Glutamatergic neuron (in vitro differentiated cells): ENCODE results near the gene MPC1L. TPM values are rescaled to one million over a fixed set of nuclear protein-coding genes. Genes with fewer than 3 reads are reported as not detected.

ENCODE experiments used
- DNase-seq: peaks from one replicate; pipeline ENCODE4 v3.0.0; 2022
- H3K27ac Mint-ChIP-seq: one replicate; pipeline ENCODE4 v1.8.0; 2020; ENCODE audit warnings: mild to moderate bottlenecking, mixed read lengths, inconsistent platforms; ENCODE audit not compliant: unreplicated experiment
- H3K27me3 Mint-ChIP-seq: one replicate; pipeline ENCODE4 v1.8.0; 2020; ENCODE audit warnings: mild to moderate bottlenecking, moderate library complexity, mixed read lengths, inconsistent platforms; ENCODE audit not compliant: unreplicated experiment
- H3K36me3 Mint-ChIP-seq: one replicate; pipeline ENCODE4 v1.8.0; 2020; ENCODE audit warnings: mild to moderate bottlenecking, mixed read lengths, inconsistent platforms; ENCODE audit not compliant: unreplicated experiment
- H3K4me1 Mint-ChIP-seq: one replicate; pipeline ENCODE4 v1.8.0; 2020; ENCODE audit warnings: mild to moderate bottlenecking, low read depth, mixed read lengths, inconsistent platforms; ENCODE audit not compliant: unreplicated experiment
- H3K4me3 Mint-ChIP-seq: one replicate; pipeline ENCODE4 v1.8.0; 2020; ENCODE audit warnings: mild to moderate bottlenecking, mixed read lengths, inconsistent platforms; ENCODE audit not compliant: unreplicated experiment
- H3K9me3 Mint-ChIP-seq: one replicate; pipeline ENCODE4 v1.8.0; 2020; ENCODE audit warnings: mild to moderate bottlenecking, moderate library complexity, mixed read lengths, inconsistent platforms; ENCODE audit not compliant: unreplicated experiment
- total RNA-seq: library from RNA; stranded (reverse); fragmentation: NEBNext Ultra II Directional; extraction: Animal tissue kit (Norgen Biotek cat#: 25700); gene quantifications from one replicate; pipeline ENCODE4 v1.2.1, GENCODE V29; 2021; ENCODE audit not compliant: unreplicated experiment
- TF ChIP-seq, protein P1 (sequence below): fragments of 200-600 bp; sonication (generic); IDR thresholded peaks from one replicate; pipeline ENCODE4 v1.5.0; 2021; ENCODE audit not compliant: partially characterized antibody, unreplicated experiment

MPC1L gene
- total RNA-seq, 1 donor from 2014 or later: not detected

DNA sequence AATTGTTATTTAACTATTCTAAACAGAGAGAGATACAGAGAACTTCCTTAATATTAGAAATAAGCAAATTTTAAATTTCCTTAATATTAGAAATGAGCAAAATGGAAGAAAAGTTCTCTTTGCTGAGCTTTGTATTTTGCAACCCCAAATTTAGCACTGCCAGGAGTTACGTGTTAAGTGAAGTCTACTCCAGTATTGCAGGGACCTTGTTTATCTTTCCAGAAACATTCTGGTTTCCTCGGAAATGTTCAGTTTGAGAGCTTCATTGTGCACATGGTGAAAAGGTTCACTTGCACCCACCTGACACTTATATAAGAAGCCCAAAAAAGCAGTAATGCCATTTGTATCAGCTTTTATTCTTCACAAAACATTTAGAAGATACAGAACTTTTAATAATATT, 30.3 kb downstream of the MPC1L start:
- Mint-ChIP-seq H3K4me3 (no peak overlapping the region), H3K27me3 (no peaks in the 10 kb centered on the region), H3K9me3 (peaks cover 1% of the 10 kb centered on the region), H3K36me3 (no peaks in the 10 kb centered on the region), H3K27ac (no peak overlapping the region), H3K4me1 (peaks cover 3% of the 10 kb centered on the region)
- no peak for DNase-seq
- TF ChIP-seq, protein P1, sequence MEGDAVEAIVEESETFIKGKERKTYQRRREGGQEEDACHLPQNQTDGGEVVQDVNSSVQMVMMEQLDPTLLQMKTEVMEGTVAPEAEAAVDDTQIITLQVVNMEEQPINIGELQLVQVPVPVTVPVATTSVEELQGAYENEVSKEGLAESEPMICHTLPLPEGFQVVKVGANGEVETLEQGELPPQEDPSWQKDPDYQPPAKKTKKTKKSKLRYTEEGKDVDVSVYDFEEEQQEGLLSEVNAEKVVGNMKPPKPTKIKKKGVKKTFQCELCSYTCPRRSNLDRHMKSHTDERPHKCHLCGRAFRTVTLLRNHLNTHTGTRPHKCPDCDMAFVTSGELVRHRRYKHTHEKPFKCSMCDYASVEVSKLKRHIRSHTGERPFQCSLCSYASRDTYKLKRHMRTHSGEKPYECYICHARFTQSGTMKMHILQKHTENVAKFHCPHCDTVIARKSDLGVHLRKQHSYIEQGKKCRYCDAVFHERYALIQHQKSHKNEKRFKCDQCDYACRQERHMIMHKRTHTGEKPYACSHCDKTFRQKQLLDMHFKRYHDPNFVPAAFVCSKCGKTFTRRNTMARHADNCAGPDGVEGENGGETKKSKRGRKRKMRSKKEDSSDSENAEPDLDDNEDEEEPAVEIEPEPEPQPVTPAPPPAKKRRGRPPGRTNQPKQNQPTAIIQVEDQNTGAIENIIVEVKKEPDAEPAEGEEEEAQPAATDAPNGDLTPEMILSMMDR: no peak

DNA sequence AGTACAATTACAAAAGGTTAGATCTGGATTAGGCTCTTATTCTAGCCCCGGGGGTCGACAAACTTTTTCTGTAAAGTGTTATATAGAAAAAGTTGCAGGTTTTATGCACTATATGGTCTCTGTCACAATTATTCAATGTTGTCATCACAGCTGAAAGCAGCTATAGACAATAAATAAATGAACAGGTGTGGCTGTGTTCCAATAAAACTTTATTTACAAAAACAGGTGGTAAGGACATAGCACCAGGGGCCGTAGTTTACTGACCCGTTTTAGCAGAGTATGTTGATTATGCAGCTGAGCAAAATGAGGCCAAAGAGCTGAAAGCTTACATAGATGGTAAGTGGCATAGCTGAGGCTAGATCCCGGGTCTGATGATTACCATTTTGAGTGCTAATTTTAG, 37.2 kb downstream of the MPC1L start:
- Mint-ChIP-seq H3K36me3 (no peaks in the 10 kb centered on the region), H3K4me3 (no peak overlapping the region), H3K9me3 (no peaks in the 10 kb centered on the region), H3K27ac (no peak overlapping the region), H3K27me3 (no peaks in the 10 kb centered on the region), H3K4me1 (peaks cover under 1% of the 10 kb centered on the region)
- DNase-seq: no peak
- TF ChIP-seq, protein P1: no peak

DNA sequence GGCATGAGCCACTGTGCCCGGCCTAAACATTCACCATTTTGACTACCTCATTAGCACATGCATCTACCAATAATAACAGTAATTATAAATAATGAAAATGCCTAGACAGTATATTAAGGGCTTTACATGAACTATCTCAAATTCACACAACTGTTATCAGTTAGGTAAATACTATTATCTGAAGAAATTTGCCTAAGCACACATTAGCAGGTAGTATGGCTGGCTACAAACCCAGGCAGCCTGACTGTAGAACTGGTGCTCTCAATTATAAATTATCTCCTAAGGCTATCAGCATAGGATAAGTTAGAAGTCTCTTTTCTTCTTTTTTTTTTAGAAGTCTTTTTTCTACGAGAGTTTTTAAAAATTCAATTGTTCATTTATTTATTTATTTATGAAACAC, 38.3 kb downstream of the MPC1L start:
- no peak overlapping the region for H3K27ac Mint-ChIP-seq
- H3K27me3 Mint-ChIP-seq: no peaks in the 10 kb centered on the region
- H3K4me1 Mint-ChIP-seq: no peaks in the 10 kb centered on the region
- TF ChIP-seq, protein P1: no peak
- H3K9me3 Mint-ChIP-seq: no peaks in the 10 kb centered on the region
- no peak for DNase-seq
- H3K36me3 Mint-ChIP-seq: no peaks in the 10 kb centered on the region
- no peak overlapping the region for H3K4me3 Mint-ChIP-seq

DNA sequence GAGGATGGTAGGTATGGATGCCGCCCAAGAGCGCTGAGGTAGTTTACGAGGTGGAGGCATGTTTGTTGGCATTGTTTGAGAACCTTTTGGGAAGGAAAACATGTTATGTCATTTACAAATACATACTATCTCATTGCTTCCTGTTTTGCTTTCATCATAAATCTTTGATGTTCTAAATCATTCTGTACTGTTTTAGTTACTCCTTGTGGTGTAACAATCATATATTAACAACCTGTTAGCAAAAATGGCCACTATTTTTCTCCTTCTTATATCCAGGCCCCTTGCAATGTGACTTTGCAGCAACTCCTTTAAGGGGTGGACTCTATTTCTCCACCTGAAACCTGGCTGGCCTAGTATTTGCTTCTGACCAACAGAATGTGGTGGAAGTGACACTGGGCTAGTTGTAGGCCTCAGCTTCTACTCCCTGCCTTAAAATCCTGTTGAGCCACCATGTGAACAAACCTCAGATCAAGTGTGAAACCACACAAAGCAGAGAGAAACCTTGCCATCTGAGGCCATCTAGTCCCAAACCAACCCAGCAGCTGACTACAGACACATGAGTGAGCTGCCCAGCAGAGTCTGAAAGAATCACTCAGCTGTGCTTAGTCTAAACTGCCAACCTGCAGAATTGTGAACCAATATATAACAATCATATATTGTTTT, 40.0 kb downstream of the MPC1L start:
- peaks cover 3% of the 10 kb centered on the region for H3K9me3 Mint-ChIP-seq
- no peaks in the 10 kb centered on the region for H3K27me3 Mint-ChIP-seq
- no peak overlapping the region for H3K27ac Mint-ChIP-seq
- H3K36me3 Mint-ChIP-seq: no peaks in the 10 kb centered on the region
- no peak overlapping the region for H3K4me3 Mint-ChIP-seq
- DNase-seq: no peak
- H3K4me1 Mint-ChIP-seq: no peaks in the 10 kb centered on the region
- TF ChIP-seq, protein P1: no peak

DNA sequence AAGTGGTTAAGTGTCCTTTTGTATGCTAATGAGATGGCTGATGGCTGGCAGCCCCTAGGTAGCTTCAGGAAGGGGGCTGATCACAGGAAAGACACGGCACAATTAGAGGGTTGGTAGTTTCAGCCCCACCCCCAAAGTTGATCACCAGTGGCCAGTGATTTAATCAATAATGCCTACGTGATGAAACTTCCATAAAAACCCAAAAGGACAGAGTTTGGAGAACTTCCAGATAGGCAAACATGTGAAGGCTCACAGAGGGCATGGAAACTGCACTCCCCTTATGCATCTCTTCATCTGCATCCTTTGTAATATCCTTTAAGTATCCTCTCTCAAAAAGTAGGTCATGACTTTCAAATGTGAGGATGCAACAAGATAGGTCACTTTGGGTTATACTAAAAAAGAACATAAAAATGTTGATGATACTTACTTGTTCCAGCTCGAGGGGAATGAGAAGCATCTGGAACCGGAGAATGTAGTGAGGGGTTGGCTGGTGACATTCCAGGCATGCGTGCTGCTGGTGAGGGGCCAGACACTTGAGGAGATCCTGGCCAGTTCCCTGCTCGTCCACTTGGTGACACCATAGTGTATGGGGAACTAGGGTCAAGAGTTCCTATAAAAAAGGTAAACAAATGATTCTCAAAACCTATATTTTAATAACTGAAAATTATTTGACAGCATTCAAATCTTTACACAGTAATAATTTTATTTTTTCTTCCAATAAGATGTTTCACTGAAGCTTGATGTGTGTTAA, 40.8 kb downstream of the MPC1L start:
- TF ChIP-seq, protein P1: no peak
- no peak overlapping the region for H3K4me3 Mint-ChIP-seq
- H3K27ac Mint-ChIP-seq: no peak overlapping the region
- peaks cover 3% of the 10 kb centered on the region for H3K9me3 Mint-ChIP-seq
- H3K27me3 Mint-ChIP-seq: no peaks in the 10 kb centered on the region
- H3K4me1 Mint-ChIP-seq: no peaks in the 10 kb centered on the region
- no peaks in the 10 kb centered on the region for H3K36me3 Mint-ChIP-seq
- no peak for DNase-seq
